Endometrial microvascular endothelial cells (primary cell): Measurements from ENCODE around the gene CLSTN3. TPM values are rescaled to one million over a fixed set of nuclear protein-coding genes. Genes with fewer than 3 reads are reported as not detected.

ENCODE experiments used
- total RNA-seq: library from RNA; depleted of rRNA; stranded (reverse); fragments of >200 nt; gene quantifications from one replicate; pipeline ENCODE4 v1.2.3, GENCODE V29; 2015; ENCODE audit errors: inconsistent ontology term

CLSTN3 gene
- total RNA-seq, 1 donor from 2014 or later = 53.0 TPM

Other genes starting within 250 kb of the CLSTN3 start
- gene LRRC23, start 225.5 kb upstream of the CLSTN3 start, total RNA-seq = 5.9 TPM
- gene ENO2, start 215.8 kb upstream of the CLSTN3 start, total RNA-seq = 9.8 TPM
- 26.8 TPM for gene ATN1, start 202.4 kb upstream of the CLSTN3 start, total RNA-seq
- not detected for gene RNU7-1, start 186.6 kb upstream of the CLSTN3 start, total RNA-seq
- 127 TPM for gene C12orf57, start 186.3 kb upstream of the CLSTN3 start, total RNA-seq
- 0.09 TPM for gene PTPN6, start 179.0 kb upstream of the CLSTN3 start, total RNA-seq
- gene PHB2, start 159.7 kb upstream of the CLSTN3 start, total RNA-seq = 301 TPM
- gene EMG1, start 159.5 kb upstream of the CLSTN3 start, total RNA-seq = 39.9 TPM
- 28.2 TPM for gene LPCAT3, start 111.9 kb upstream of the CLSTN3 start, total RNA-seq
- not detected for gene C1S, start 69.7 kb upstream of the CLSTN3 start, total RNA-seq
- 8.8 TPM for gene C1R, start 37.9 kb upstream of the CLSTN3 start, total RNA-seq
- 22.3 TPM for gene C1RL, start 21.2 kb upstream of the CLSTN3 start, total RNA-seq
- 3.7 TPM for gene RBP5, start 1.5 kb upstream of the CLSTN3 start, total RNA-seq
- gene PEX5, start 59.3 kb downstream of the CLSTN3 start, total RNA-seq = 22.8 TPM
- gene ACSM4, start 173.7 kb downstream of the CLSTN3 start, total RNA-seq = not detected